ENCODE results near the gene ANKRD23.
"Not testable (repeated sequence)": the region's sequence is repeated elsewhere in the genome, so short reads cannot be mapped to it uniquely, and the experiment has no call there.

Gene ANKRD23

GRCh38 chr2:96864343-96865091 is 20.7 kb upstream of the ANKRD23 start:
- DNase-seq (ENCODE audit: low read depth in 2 of 2, low spot score in 1 of 2) = no peak

GRCh38 chr2:96863575-96864342 is 19.9 kb upstream of the ANKRD23 start:
- DNase-seq (ENCODE audit: low read depth in 2 of 2, low spot score in 1 of 2) = no peak

GRCh38 chr2:96863056-96863455 is 19.2 kb upstream of the ANKRD23 start:
- not testable (repeated sequence) for DNase-seq (ENCODE audit: low read depth in 2 of 2, low spot score in 1 of 2)

DNA sequence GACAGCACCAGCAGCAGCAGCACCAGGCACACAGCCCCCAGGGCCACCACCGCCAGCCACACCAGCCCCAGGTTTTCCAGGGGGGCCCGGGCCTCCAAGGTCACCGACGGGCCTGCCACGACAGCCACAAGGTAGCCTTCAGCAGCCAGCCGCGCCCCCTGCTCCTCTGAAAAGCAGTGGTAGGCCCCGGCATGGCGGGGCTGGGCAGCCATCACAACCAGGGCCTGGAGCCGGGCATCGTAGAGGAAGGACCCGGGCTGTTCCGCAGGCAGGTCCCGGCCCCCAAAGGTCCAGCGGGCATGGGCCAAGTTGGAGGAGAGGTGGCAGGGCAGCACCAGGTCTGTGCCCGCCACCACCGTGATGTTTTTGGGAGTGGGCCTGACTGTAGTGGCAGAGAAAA is 17.3 kb upstream of the ANKRD23 start:
- no peak for DNase-seq (ENCODE audit: low read depth in 2 of 2, low spot score in 1 of 2)

GRCh38 chr2:96860065-96861029 is 16.5 kb upstream of the ANKRD23 start:
- no peak for DNase-seq (ENCODE audit: low read depth in 2 of 2, low spot score in 1 of 2)

- DNase-seq (ENCODE audit: low read depth in 2 of 2, low spot score in 1 of 2) = no peak
Measured at GRCh38 chr2:96859681-96860064, 15.9 kb upstream of the ANKRD23 start.

GRCh38 chr2:96859099-96859649 is 15.4 kb upstream of the ANKRD23 start:
- DNase-seq (ENCODE audit: low read depth in 2 of 2, low spot score in 1 of 2) = no peak

- peak; percentile 94 for DNase-seq (ENCODE audit: low read depth in 2 of 2, low spot score in 1 of 2)
Measured at GRCh38 chr2:96857667-96858372, 14.0 kb upstream of the ANKRD23 start, which contains the start of gene ANKRD39. ANKRD39 (minus strand) TSS chr2:96858016; CDS start chr2:96857987, 29 bp downstream.

DNA sequence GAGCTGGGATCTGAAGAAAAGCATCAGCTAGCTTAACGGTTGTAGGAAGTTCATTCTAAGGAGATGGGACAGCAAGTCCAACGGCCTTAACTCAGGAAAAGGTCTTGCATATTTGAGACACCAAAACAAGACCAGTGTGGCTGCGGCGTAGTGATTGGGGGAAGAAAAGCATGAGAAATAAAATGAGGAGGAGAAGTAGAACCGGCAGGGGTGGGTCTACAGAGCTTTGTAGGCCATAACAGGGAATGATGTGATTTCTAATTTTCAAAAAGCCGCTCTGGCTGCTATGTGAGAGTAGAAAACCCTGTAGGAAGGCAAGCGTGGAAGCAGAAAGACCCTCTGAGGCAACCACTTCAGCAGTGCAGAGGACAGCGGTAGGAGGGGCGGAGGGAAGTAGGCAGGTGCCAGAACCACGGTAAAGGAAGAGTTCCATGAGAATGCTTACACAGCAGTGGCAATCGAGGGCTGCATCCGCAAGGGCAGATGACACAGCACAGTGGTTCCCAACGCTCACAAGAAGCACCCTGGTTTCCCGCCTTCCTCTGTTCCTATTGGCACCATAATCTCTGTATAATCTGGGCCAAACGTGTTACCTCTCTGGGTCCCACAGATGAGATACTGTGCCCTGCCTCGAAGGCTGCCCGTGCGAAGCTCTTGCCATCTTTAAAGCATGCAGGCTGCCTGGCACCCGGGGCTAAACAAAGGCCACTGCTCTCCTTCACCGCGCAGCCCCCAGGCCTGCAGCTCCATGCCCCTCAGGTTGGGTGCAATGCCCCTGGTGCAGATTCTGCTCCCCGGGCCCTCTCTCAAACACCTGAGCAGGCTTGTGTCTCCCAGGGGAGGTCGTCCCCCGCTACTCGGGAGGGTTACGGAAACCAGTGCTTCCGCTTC is 13.2 kb upstream of the ANKRD23 start:
- no peak for DNase-seq (ENCODE audit: low read depth in 2 of 2, low spot score in 1 of 2)

- no peak for DNase-seq (ENCODE audit: low read depth in 2 of 2, low spot score in 1 of 2)
Measured at GRCh38 chr2:96853321-96853720, 9.5 kb upstream of the ANKRD23 start.

GRCh38 chr2:96852667-96853066 is 8.8 kb upstream of the ANKRD23 start:
- DNase-seq (ENCODE audit: low read depth in 2 of 2, low spot score in 1 of 2) = no peak

DNA sequence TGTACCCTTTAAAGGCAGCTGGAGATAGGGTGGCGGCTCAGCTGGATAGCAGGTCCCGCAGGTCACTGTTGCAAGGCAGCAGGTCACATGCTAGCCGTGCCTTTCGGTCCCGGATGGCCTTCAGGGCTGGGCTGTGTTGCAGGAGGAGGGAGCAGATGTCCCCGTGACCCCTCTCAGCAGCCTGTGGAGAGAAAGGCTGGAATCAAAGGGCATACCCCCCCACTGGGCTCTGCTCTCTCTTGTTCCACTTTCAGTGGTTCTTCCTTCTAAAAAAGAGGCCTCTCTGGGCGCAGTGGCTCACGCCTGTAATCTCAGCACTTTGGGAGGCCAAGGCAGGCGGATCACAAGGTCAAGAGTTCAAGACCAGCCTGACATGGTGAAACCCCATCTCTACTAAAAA is 4.4 kb upstream of the ANKRD23 start:
- DNase-seq (ENCODE audit: low read depth in 2 of 2, low spot score in 1 of 2) = no peak

- DNase-seq (ENCODE audit: low read depth in 2 of 2, low spot score in 1 of 2) = no peak
Measured at GRCh38 chr2:96847586-96847985, 3.8 kb upstream of the ANKRD23 start.

GRCh38 chr2:96846825-96847224 is 3.0 kb upstream of the ANKRD23 start:
- DNase-seq (ENCODE audit: low read depth in 2 of 2, low spot score in 1 of 2) = no peak

- no peak for DNase-seq (ENCODE audit: low read depth in 2 of 2, low spot score in 1 of 2)
Measured at GRCh38 chr2:96844405-96844808, 586 bp upstream of the ANKRD23 start.

GRCh38 chr2:96842600-96842999 is 1.2 kb downstream of the ANKRD23 start:
- no peak for DNase-seq (ENCODE audit: low read depth in 2 of 2, low spot score in 1 of 2)

DNA sequence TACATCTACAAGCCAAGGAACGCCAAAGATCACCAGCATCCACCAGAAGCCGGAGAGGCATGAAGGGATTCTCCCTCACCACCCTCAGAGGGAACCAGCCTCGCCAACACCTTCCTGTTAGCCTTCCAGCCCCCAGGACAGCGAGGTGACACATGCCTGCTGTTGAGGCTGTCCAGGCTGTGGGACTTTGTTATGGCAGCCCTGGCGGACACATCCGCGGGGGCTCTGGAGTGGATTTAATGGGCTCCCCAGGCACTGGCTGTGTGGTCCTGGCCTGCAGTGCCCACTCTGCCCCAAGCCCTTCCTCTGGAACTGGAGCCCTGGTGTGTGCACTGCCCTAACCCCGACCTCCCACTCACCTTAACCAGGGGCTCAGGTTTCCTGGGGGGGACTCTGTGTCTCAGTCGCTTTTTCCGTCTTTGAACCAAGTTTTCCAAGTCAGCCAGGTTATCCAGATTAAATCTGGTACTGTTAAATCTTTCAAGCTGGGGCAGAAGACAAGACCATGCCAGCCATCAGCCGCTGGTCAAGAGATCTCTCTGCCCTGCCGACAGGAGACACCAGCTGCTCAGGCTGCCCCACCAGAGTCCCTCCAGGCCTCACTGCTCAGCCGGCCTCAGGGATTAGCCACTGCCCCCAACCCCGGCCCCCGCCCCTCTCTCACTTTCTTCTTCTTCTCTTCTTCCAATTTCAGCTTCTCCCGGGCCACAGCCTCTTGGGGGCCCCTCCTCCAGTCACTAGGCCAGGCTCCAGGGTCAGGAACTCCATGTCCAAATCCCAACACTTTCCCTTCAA is 1.9 kb downstream of the ANKRD23 start:
- DNase-seq (ENCODE audit: low read depth in 2 of 2, low spot score in 1 of 2) = no peak
